A673 (cell line): ENCODE results near the gene CYTH2.

ENCODE experiments used
- CTCF ChIP-seq: fragments of 300-800, 200-600 bp; sonication (generic); conservative IDR thresholded peaks from 2 replicates; pipeline ENCODE4 v1.5.1; 2017; ENCODE audit warnings: low read depth, mild to moderate bottlenecking, antibody characterized with exemption, low read length, moderate library complexity, mixed read lengths
- EZH2 ChIP-seq: fragments of 200-600 bp; sonication (generic); IDR thresholded peaks from 2 replicates; pipeline ENCODE4 v1.6.1; 2017; ENCODE audit warnings: borderline replicate concordance, low read depth, mild to moderate bottlenecking, mixed read lengths, antibody characterized with exemption, low read length; ENCODE audit not compliant: poor library complexity, severe bottlenecking

DNA sequence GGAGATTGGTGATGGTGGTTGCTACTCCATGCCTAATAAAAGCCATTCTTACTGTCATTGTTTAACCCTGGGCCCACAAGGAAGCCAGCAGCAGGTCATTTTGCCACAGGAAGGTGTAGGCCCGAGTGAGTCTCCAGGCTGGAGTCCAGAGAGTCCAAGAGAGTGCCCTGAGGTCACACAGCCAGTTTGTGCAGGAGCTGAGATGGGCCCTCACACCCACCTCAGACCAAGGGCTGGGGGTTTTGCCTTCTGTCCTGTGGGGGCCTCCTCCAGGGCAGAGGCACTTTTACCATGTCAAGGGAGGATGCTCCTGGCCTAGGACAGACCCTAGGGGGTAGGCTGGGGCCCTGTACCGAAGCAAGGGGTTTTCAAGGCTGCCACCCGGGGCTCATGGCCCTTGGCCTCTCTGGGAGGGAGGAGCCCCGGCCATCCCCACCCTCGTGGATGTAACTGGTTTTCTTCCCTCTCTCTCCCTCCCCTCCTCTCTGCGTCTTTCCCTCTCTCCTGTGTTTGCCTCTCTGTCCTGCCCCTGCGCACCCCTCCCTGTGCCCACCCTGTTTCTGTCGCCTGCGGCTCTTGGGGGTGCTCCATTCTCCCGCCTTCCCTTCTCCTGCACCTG lies 8.0 kb downstream of the CYTH2 start:
- TF ChIP-seq CTCF (no peak), EZH2 (no peak)
